HG02981 (cell line): ENCODE data around the gene CLDN9.
A peak's percentile ranks its signal among the peaks of the same experiment; 100 is the strongest.

Experiments
- ATAC-seq: cut with Tn5 transposase; IDR thresholded peaks from one replicate; pipeline ENCODE4 v1.9.1; 2021; ENCODE audit warnings: mild to moderate bottlenecking, moderate library complexity; ENCODE audit not compliant: unreplicated experiment

CLDN9 gene

DNA sequence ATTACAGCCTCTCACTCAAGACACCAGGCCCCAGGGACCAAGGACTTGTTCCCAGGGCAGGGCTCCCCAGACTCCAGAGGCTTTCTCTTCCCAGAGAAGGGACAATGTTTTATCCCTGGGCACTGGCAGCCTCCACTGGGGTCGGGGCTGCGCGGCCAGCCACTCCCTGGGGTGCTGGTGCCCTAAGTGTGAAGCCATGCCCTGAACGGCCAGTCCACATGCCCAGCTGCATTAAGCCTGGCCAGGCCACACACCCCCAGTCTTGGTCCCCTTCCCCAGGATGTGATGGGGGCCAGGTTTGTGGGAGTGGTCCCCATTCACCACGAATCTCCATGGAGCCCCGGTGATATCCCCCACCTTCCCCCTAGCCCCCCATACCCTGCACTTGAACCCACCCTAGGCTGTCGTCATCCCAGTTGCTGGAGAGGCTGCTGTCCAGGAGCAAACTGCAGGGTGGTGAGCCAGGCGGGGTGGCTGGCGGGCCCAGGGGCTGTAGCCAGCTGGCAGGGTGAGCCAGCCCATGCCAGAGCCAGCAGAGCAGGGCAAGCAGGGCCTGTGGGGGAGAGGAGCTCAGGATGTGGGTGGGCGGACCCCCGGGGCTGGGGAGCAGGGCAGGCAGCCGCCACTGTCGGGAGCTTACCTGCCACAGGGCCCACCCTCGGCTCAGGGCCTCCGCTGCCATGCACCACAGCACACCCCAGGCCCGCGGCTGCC lies 39.0 kb upstream of the CLDN9 start:
- ATAC-seq, result no peak

GRCh38 chr16:2974319-2975056 lies 38.2 kb upstream of the CLDN9 start:
- ATAC-seq, result no peak

DNA sequence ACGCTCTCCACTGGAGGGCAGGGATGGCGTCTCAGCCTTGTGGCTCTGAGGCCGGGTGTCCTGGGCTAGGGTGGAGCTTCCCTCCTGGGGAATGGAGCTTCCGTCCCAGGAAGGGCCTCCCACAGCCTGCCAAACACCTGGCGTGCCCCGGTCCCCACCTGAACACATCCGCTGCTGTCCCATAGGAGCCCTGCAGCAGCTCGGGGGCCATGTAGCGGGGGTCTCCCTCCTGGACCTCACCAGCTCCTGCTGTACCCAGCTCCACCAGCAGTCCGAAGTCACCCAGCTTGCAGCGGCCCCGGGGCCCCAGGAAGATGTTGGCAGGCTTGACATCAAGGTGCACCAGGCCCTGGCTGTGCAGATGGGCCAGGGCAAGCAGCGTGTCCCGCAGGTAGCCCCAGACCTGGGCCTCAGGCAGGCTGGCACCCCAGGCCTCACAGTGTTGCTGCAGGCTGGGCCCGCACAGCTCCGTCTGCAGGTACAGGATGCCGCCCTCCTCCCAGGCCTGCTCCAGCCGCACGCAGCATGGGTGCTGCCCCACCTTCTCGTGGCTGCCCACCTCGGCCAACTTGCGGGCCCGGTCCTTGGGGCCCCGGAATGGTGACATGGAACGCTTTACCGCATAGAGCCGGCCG lies 37.4 kb upstream of the CLDN9 start:
- no peak for ATAC-seq

DNA sequence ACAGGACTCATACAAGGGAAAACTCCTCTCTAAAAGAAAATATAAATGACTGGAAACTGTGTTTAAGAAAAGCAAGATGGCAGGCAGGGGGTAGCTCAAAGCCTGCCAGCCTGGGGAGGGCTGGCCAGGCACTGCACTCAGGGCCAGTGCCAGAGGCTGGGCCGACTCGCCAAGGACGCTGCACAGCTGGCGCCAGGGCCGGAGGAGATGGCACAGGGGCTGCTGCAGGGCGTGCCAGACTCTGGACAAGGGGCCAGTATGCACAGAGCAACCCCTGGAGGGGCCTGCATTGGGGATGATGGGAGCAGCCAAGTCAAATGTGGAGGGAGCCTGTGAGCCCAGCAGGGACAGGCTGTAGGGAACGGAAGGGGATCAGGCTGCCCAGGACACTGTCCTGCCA lies 36.5 kb upstream of the CLDN9 start:
- ATAC-seq, result no peak

- ATAC-seq, result no peak
These were observed 36.0 kb upstream of the CLDN9 start for GRCh38 chr16:2976673-2977072.

GRCh38 chr16:2977440-2977839 lies 35.3 kb upstream of the CLDN9 start:
- ATAC-seq, result no peak

GRCh38 chr16:2979669-2980226 lies 33.0 kb upstream of the CLDN9 start:
- ATAC-seq, result no peak

DNA sequence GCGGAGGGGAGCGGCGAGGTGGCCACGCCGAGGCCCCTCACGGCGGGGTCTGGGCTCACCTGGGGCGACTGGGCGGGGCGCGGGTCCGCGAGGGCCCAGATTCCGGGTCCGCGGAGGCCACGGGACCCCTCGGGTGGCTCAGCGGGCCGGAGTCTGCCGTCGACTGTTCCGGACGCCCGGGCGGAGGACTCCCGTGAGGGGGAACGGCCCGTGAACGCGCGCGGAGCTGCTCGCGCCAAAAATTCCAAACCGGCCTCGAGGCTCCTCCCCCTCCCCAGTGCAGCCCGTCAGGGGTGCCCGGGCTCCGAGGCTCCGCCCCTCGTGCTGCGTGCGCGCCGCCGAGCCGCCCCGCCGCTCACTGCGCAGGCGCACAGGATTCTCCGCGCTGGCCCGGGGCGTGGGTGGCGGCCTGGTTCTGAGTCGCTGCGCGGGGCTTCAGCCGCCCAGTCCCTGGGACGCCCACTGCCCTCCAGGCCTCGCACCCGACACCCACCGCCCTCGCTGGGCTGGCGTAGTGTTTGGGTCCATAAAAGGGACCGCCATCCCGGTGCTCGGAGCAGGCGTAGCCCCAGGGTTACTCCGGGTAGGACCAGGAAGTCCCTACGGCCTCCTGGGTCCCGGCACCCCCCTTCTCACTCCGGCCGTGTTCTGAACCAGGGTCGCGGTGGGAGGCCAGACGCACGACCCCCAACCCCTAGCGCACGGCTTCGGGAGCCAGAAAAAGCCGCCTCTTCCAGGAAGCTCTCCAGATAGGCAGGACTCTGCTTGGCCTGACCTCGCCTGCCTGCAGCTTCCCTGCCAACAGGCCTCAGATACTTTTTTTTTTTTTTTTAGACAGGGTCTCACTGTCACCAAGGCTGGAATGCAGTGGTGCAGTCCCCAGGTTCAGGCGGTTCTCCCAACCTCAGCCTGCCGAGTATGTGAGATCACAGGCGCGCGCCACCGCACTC lies 32.2 kb upstream of the CLDN9 start, which contains the start of gene PKMYT1:
Gene PKMYT1 (minus strand): TSS at position 220 of the 950 bp plus-strand sequence. CDS start 789 bp downstream, outside the sequence.
- peak; percentile 76 for ATAC-seq

DNA sequence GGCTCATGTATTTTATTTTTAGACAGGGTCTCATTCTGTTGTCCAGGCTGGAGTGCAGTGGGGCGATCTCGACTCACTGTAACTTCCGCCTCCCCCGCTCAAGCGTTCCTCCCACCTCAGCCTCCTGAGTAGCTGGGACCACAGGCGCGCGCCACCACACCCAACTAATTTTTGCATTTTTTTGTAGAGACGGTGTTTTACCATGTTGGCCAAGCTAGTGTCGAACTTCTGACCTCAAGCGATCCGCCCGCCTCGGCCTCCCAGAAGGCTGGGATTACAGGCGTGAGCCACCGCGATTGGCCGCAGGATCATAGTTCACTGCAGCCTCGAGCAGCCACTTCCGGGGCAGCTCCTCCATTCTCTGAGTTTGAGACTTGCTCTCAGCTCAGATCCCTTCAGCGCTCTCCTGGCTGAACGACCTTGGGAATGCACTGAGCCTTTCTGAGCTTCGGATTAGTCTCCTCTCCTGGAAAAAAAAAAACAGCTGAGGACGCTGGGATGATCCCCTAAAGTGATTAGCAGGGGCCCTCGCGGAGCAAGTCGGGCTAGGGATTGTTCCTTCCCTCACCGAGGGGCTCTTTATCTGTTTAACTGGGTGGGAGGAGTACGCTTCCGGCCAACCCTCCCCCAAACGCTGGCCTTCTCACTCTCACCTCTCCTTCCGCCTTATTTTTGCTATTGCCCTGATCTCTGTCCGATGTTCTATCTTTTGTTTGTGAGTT lies 31.4 kb upstream of the CLDN9 start:
- ATAC-seq, result no peak

DNA sequence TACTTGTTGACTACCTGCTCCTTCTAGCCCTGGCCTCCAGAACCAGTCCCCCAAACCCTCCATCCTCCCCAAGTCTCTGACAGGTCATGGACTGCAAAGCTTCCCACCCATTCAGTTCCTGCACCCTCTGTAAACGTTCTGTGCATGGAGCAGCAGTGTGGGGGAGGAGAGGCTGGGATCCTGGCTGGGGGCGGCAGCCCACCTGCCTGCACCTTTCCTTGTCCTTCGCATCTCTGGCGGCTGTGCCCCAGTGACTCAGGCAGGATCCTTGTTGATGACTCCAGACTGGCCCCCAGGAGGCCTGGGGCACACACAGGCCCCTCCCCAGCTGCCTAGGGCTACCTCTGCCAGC lies 30.8 kb upstream of the CLDN9 start:
- no peak for ATAC-seq

- no peak for ATAC-seq
These were observed 30.3 kb upstream of the CLDN9 start for GRCh38 chr16:2982402-2982801.

DNA sequence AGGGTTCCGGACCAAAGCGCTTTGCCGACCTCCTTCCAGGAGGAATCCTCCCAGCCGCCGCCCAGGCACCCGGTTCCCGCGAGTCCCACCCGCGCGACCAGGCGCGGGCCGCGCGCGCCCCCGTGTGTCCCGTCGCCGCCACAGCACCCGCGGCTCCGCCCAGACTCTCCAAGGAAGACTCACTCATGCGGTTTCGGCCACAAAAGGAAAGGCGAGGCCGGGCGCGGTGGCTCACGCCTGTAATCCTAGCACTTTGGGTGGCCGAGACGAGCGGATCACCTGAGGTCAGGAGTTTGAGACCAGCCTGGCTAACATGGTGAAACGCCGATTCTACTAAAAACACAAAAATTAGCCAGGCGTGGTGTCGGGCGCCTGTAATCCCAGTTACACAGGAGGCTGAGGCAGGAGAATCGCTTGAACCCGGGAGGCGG lies 29.0 kb upstream of the CLDN9 start:
- ATAC-seq, result no peak

DNA sequence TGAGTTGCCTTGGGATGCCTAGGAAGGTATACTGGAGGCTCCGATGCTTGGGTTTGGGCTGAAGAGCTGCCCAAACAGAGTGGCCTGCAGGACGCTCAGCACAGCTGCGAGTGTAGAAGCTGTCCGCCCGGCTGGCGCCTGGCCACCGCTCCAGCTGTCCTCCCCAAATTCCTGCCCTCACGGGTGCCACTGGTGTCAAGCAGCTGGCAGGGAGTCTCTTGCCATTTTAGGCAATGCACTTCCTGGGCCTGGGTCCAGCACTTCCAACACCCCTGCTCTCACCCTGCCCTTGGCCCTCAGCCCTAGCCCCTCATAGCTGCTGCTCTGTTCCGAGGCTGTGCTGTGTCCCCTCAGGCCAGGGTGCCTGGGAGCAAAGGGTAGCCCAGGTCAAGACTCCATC lies 27.3 kb upstream of the CLDN9 start:
- ATAC-seq, result no peak

DNA sequence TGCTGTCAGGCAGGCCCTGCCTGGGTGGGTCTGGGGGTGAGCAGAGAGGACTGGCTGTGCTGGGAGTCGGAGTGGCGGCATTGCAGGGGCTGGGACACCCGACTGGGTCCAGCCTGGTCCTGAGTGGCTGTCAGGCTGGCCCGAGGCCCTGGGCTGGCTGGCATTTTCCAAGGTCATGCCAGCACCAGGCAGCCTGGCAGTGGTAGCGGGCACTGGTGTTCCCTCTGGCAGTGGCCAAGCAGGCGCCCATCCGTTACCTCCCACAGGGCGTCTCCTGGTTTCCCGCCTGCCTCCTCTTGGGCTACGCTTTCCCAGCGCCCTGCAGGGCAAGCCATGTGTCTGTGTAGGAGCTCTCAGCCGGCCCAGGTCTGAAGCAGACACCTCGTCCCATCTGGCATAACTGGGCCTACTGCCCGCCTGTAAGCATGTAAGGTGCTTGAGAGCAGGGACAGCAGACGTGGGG lies 26.8 kb upstream of the CLDN9 start:
- ATAC-seq, result no peak

DNA sequence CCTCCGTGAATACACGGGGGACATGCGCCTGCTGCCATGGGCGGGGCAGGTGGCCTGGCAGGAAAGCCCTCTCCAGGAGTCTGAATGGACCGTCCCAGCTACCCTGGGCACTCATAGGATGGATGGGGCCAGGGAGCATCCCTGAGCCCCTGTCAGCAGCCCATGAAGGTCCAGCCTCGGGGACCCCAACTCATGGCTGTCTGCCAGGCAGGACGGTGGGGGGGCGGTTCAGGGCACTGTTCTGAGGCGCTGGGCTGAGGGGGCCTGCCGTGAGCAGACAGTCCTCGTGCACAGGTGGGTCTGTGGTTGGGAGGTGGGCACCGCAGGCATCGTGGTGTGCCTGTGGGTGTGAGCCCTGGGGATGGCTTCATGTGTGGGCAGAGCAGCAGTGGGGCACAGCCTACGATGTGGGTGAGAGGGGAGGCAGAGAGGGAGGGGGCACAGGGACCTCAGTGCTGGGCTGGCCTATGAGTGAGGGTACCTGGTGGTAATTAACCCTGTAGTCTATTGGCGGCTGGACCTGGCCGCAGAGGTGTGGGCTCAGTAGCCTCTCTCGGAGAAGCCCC lies 26.0 kb upstream of the CLDN9 start:
- no peak for ATAC-seq

DNA sequence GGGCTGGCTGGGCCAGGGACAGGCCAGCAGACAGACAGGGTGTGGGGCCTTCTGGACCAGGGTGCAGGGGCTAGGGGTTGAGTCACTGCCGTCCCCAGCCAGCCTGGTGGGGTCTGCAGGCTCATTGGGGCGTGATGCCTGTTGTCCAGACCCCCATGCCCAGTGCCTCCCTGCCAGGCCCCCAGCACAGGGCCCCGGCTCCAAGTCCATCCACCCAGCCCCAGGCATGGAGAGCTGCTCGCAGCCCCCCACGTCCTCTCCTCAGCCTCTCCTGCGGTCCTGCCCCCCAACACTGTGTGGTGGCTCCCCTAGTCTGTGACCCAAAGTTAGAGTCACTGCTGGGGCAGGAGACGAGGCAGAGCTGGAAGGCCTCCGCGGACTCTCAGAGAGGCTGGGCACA lies 25.4 kb upstream of the CLDN9 start:
- no peak for ATAC-seq

DNA sequence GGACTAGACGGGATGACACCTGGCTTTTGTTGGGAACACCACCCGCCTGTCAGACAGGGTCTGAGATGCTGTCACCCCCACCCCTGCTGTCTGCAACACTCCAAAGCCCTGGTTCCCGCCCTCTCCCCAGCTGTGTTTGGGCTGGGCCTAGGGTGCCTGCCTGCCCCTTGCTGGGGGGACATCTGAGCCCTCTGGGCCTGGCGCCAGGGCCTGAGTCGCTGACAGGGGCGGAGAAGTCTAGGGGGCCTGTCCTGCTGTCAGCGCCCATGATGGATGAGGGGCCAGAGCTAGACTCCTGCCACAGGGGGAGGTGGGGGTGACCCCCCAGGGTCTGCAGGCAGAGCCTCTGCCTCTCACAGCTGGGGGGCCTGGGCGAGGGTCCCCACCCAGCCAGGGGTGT lies 24.9 kb upstream of the CLDN9 start:
- no peak for ATAC-seq

DNA sequence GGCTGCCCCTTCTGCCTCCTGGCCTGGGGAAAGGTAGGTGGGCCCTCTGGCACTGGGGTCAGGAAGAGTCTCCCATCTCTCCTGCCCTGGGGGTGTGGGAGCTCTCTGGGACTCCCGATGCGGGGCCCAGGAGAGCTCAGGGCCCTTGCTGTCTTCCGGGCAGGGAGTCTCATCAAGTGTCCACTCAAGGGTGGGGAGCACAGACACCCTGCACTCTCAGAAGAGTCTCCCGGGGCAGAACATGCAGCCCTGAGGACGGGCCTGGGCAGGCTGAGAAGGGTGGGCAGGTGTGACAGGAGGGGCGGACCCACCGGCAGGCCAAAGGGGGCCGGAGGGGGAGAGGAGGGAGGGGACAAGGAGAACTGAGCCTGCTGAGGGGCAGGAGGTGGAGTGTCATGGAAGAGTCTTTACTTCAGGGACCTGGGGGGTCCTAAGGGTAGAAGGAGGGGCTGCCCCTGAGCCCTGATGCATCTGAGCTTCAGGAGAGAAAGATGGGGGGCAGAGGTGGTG lies 24.1 kb upstream of the CLDN9 start:
- no peak for ATAC-seq

GRCh38 chr16:2990891-2991290 lies 21.8 kb upstream of the CLDN9 start:
- no peak for ATAC-seq
